ENCODE measurements around the gene CMTR1.
"Not testable (repeated sequence)": the region's sequence is repeated elsewhere in the genome, so short reads cannot be mapped to it uniquely, and the experiment has no call there.

CMTR1 gene

GRCh38 chr6:37432916-37433656 is at the start of gene CMTR1:
TSS of gene CMTR1 (plus strand) at chr6:37433221. CDS start at chr6:37435630, 2,409 bp downstream.
- peak; percentile 89 for DNase-seq (ENCODE audit: low spot score)

GRCh38 chr6:37388578-37388977 is 44.4 kb upstream of the CMTR1 start:
- no peak for DNase-seq (ENCODE audit: low spot score)

GRCh38 chr6:37389857-37390256 is 43.2 kb upstream of the CMTR1 start:
- DNase-seq (ENCODE audit: low spot score), result no peak

GRCh38 chr6:37391120-37391519 is 41.9 kb upstream of the CMTR1 start:
- no peak for DNase-seq (ENCODE audit: low spot score)

GRCh38 chr6:37392821-37393220 is 40.2 kb upstream of the CMTR1 start:
- no peak for DNase-seq (ENCODE audit: low spot score)

GRCh38 chr6:37393381-37393929 is 39.6 kb upstream of the CMTR1 start:
- no peak for DNase-seq (ENCODE audit: low spot score)

GRCh38 chr6:37396571-37397180 is 36.3 kb upstream of the CMTR1 start:
- no peak for DNase-seq (ENCODE audit: low spot score)

GRCh38 chr6:37399131-37399530 is 33.9 kb upstream of the CMTR1 start:
- no peak for DNase-seq (ENCODE audit: low spot score)

GRCh38 chr6:37399795-37400490 is 33.1 kb upstream of the CMTR1 start:
- DNase-seq (ENCODE audit: low spot score), result no peak

GRCh38 chr6:37401658-37402057 is 31.4 kb upstream of the CMTR1 start:
- not testable (repeated sequence) for DNase-seq (ENCODE audit: low spot score)

- DNase-seq (ENCODE audit: low spot score), result no peak
Measured at GRCh38 chr6:37406726-37407341, 26.2 kb upstream of the CMTR1 start.

- no peak for DNase-seq (ENCODE audit: low spot score)
Measured at GRCh38 chr6:37407948-37408347, 25.1 kb upstream of the CMTR1 start.

GRCh38 chr6:37409501-37409900 is 23.5 kb upstream of the CMTR1 start:
- DNase-seq (ENCODE audit: low spot score), result no peak

- DNase-seq (ENCODE audit: low spot score), result no peak
Measured at GRCh38 chr6:37417393-37417792, 15.6 kb upstream of the CMTR1 start.

- DNase-seq (ENCODE audit: low spot score), result no peak
Measured at GRCh38 chr6:37418722-37419121, 14.3 kb upstream of the CMTR1 start.

- DNase-seq (ENCODE audit: low spot score), result no peak
Measured at GRCh38 chr6:37426058-37426944, 6.7 kb upstream of the CMTR1 start.

- DNase-seq (ENCODE audit: low spot score), result no peak
Measured at GRCh38 chr6:37426945-37427510, 6.0 kb upstream of the CMTR1 start.

- no peak for DNase-seq (ENCODE audit: low spot score)
Measured at GRCh38 chr6:37429352-37429750, 3.7 kb upstream of the CMTR1 start.

GRCh38 chr6:37432590-37432915 is 468 bp upstream of the CMTR1 start:
- peak; percentile 3 for DNase-seq (ENCODE audit: low spot score)

GRCh38 chr6:37433657-37434271 is 743 bp downstream of the CMTR1 start:
- DNase-seq (ENCODE audit: low spot score), result no peak

- no peak for DNase-seq (ENCODE audit: low spot score)
Measured at GRCh38 chr6:37435373-37435772, 2.4 kb downstream of the CMTR1 start.
